GM21825 (cell line): ENCODE data around the gene FYB1.

Source experiments
- ATAC-seq: cut with Tn5 transposase; IDR thresholded peaks from one replicate; pipeline ENCODE4 v1.9.1; 2021; ENCODE audit warnings: mild to moderate bottlenecking, moderate library complexity; ENCODE audit not compliant: unreplicated experiment

The FYB1 gene

DNA sequence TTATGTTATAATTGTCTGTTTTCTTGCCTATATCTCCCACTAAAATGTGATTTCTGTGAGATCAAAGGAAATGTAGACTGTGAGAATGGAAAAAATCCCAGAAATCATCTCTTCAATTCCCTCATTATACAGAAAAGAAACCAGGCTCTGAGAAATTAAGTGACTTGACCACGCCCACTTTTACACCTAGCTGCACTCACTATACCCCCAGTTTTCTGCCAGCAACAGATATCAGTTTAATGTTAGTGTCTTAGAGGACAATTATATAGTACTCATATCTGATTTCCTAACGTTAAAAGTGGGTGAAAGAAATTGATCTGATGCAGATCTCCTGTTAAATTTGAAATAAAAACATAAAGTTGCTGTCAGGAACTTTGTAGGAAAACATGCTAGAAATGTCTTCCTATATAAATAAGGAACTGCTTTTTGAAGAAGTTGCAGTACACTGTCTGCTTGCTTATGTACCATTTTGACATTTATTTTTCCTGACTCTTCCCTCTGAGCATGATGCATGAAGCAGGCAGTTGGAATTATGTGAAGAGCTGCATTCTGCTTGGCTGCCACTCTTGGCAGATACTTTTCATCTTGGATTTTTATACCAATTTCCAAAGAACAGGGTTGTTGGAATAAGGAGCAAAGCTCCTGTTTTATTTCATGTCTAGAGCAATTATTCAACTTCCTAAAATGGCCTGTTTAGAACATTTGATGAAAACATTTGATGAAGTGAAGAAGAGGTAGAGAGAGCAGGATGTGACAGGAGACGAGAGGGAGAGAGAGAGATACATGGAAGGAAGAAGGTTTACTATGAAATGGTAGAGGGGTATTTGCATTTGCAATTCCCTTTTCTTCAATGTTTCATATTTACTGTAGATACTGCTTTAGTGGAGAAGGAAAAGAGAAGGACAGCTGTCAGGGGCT lies 87.9 kb downstream of the FYB1 start:
- ATAC-seq, result no peak

DNA sequence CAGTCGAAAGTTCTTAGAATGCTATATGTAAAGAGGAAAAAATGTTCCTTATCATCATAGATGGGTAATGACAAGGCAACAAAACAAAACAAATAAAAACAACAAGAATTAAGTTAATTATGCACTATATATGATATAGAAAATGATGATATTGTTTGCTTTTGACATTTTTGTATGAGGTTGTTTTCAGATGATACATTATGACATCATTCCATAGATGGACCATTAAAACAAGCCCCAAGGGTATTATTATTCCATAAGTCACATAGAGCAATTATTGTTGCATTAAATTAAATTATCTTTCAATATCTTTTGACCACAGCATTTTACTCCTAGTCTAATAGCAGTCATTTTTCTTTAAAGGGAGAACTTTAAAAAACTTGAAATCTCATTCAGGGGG lies 88.6 kb downstream of the FYB1 start:
- ATAC-seq, result no peak

DNA sequence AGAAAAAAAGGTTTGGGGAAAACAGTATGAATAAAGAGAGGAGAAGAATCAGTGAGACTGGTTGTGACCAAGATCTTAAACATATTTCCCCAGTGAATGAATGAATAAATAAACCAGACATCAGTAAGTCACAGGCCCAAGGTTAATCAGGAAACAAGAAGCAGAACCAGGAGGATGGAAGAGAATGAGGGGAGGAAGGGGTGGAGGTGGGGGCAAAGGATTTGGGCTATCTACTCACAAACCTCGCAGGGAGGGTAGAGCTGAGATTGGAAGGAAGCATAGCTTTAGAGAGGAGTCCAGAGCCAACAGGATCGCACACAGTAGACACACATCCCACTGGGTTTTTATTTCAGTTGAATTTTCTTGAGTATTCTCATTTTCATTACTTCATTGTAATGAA lies 97.4 kb downstream of the FYB1 start:
- ATAC-seq, result no peak

DNA sequence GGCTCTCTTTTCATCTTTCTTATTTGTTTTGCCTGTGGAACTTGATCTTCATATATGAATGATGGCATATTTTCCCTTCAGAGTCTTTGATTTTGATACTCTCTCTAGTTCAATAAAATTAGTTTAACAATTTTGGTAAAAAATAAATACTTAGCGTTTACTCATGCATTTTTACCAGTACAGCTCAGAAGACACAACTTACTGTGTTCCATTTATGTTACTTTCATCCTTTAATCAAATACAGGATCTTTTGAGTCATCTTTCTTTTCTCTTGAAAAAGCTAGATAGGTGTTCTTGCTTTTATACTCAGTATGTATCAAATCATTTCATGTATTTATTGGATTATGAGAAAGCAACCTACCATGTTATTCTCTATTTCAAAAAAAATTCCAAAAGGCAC lies 98.0 kb downstream of the FYB1 start:
- ATAC-seq, result no peak

DNA sequence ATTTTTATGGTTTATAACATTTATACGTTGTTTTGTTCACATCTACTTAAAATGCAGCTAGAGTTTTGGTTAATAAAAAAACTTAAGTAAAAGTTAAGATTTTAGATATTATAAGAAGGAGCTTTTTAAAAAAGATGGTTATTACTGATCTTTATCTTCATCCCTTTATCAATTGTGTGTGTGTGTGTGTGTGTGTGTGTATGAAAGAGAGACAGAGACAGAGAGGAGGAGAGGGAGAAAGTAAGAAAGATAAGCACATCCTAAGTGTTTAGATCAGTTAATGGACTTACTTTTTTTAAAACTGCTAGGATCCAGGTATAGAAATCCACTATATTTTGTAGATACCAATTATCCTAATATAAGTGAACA lies 99.3 kb downstream of the FYB1 start:
- ATAC-seq, result no peak

DNA sequence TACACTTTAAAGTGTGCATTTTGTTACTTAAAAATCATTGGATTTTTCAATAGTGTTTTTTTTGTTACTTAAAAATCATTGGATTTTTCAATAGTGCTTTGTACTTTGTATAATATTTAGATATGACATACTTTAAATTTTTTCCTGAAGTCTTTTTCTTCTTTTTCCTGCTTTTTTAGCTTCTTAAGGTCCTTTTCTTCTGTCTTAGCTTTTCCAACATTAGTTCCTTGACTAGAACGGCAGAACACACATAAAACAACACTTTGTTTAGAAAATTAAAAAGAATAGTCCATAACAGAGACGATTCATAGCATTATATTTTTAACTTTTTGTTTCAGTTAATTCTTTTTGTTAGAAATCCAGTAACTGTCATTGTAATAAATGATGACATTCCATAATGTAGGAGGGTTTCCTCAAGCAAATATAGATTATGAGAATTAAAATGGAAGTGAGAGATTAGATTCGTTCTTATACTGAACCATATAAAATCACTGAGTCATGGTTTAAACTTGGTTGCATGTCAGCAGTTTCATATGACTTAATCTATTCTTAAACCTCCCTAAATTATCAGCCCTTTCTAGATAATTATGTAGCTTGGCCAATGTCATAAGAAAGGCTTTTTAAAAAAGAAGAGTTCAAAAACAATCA lies 99.8 kb downstream of the FYB1 start:
- no peak for ATAC-seq

DNA sequence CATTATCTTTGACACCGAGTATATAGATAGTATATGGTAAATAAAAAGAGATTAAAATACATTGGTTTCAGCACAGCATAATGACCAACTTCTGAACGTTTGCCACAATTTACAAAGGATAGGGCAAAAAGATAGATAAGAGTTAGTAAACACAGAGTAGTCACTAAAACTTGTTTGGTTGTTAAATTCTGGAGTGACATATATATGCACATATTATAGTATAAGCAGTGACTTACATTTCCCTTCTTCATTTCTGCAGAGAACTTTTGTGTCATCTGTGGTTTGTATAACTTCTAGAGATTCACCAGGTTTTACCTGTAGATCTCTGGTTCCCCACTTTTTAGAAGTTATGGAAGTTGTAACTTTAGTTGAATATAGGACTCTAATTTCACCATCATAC lies 100.7 kb downstream of the FYB1 start:
- no peak for ATAC-seq

DNA sequence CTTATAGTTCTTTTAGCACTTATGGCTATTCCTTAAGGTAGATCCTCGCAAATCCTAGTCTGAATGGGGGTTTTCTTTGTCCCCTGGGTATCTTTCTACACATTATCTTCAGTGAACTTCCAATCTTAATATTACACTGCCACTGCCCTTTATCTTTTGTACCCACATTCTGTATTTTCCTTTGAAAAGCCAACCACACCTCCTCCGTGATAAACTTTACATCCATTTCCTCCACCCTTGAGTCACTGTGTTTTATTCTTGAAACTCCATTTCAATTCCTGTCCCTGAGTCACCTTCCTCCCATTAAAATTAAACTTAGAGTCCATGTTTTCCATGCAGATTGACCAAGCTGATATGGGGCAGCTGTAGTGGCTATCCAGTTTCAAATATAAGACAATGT lies 102.0 kb downstream of the FYB1 start:
- ATAC-seq, result no peak

DNA sequence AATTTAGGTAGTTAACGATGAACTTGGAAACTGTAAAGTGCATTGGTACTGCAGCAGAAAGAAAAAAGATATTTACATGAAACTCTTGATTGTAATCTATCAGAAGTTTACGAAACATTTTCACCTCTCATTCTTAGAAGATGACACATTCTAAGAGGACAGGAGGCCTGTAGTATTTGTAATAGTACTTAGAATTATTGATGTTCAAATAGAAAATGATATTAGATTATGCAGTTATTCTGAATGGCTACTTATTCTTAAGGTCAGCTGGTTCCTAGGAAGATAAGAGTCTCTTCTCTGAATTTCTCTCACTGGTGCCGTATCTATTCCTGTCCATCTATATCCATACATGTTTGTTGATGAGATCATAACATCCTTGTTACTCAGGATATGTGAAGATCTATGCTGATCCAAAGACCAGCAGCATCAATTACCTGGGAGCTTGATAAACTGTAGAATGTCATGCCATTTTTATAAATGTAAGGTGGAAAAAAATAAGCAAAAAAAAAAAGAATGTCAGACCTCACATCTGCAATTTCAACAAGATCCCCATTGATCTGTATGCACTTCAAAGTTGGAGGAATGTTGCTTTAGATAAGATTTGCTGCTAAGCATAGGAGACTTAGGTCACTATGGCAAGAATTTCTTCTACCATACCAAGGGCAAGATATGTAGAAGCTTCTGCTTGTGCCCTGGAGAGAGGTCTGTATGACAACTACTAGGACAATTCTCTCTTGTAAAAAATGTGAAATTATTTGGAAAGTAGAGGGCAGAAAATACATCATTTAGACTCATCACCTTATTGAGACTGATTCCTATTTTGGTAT lies 102.8 kb downstream of the FYB1 start:
- no peak for ATAC-seq

DNA sequence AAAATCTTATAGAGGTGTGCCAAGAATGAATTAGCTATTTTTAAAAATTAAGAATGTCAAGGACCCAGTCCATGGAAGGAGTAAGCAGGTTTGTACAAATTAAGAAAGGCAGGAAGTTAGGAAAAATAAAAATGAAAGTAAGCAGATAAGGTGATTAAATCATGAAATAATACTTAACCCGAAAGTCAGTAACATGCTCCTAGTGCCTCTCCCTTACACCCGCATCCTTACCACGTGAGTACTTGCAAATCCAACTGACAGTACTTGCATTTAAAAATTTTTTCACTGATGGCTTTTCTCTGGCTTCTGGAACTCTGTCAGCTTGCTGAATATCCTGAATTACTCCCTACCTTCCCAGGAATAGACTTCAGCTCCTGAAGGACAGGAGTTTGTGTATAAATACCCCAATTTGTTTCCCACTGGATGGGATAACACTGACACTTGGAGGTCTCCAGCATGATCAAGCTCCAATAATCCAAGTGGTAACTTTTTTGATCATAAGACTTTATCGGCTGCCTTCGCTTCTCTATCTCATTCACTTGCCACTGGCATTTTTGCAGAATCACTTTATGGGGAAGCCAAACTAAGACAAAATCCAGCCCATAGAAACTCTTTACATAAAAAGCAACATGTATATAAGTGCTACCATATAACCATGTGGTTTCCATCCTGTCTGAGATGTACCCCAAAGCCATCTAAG lies 103.6 kb downstream of the FYB1 start:
- ATAC-seq, result no peak

DNA sequence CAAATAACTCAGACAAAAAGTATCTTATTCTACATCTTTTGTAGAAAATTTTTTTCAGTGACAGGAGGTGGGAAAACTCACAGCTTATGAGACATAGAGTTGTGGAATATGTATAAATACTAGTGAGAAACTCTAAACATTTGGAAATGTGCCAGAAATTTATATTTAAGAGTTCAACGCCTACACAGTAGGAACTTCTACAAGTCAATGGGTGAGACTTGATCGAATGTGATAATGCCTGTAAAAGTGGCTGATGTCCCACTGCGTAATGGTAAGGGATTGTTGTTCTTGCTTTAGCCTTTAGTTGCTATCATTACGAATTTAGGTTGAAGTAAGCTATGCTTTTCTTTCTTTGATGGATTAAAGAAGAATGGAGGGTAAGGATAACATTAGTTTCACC lies 105.2 kb downstream of the FYB1 start:
- ATAC-seq, result no peak

DNA sequence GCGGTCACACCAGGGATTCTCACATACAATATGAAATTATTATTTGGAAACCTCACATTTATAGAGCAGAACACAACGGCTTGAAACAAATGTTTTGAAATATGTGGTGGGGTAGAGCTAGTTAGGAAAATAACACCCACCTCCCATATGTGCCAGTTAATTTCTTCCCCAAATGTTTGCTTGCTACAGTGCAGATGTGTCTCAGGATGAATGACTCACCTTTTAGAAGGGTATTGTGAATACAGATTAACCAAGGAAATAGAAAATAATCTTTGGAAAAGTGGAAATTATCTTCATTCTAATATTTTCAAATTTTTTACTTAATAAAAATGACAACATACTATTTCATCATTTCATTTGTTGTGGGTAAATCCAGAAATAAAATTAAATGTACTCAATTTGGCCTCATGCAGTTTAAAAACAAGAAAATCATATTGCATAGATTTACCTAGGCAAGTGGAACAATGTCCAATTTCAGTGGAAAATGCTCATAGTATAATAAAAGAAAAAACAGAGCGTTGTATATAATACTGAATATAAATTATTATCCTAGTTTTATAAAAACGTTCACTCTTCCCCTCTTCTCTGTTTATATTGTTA lies 105.9 kb downstream of the FYB1 start:
- ATAC-seq, result no peak

DNA sequence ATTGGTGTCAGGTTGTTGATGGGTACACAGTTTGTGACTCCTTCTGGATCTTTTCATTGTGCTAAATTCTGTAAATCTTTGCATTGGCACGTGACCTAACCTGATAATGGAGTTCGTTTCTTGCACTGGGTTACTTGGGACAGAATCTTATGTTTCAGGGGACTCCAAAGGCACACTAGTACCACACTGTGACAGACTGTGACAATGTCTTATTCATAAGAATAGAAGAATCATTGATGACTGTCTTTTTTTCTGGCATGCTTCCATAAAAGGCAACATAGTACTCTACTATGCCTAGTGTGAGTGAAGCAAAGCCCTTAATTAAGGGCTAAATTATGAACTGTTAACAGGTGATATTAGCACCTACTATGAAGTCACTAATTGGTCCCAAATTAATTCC lies 109.8 kb downstream of the FYB1 start:
- no peak for ATAC-seq

DNA sequence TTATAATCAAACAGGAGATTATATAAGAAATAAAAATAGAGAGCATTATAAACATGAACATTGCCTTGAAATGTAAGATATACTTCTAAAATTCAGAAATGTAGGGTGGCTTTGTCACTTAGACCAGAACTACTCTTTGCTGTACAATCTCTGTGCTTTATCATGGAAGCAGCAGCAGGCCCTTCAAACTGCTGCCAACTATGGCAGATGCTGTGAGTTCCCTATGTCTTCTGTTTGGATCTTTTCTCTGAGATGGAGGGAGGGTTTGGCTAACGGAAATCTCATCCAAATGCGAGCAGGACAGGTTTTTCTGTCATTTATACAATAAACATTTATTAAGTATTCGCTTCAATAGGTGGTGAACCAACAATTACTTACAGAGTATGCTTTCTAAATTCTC lies 110.4 kb downstream of the FYB1 start:
- ATAC-seq, result no peak

DNA sequence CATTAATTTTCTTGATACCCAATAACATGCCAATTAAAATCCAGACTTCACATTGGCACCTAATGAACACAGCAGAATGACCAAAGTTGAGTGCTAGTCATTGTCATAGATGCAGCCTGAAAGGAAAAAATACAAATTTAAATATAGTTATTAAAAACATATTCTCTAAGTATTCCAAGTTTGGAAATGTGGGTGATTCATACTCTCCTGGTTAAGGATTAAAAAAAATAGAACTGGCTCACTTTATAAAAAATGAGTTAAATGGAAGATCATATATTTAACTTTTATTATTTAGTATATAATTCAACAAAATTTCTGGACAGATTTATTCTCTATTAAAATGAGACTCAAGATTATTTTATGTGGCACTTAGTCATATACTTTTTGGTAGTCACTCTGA lies 112.0 kb downstream of the FYB1 start:
- no peak for ATAC-seq

DNA sequence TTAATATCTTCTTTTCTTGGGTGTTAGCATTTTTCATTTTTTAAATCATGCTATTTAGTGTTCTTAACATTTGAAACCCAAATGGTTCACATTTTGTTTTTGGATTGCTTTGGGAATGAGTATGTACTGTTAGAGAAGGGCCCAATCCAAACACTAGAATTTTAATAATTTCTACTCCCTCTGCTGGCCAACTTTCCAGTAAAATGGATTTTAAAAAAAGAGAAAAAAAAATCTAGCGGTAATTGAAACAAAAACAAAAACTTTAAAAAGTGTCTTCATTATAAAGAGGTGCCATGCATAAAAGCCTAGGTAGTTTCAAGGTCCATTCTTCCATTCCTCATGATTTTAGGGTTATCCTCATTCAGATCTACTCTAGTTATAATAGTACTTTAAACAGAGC lies 113.0 kb downstream of the FYB1 start:
- no peak for ATAC-seq

DNA sequence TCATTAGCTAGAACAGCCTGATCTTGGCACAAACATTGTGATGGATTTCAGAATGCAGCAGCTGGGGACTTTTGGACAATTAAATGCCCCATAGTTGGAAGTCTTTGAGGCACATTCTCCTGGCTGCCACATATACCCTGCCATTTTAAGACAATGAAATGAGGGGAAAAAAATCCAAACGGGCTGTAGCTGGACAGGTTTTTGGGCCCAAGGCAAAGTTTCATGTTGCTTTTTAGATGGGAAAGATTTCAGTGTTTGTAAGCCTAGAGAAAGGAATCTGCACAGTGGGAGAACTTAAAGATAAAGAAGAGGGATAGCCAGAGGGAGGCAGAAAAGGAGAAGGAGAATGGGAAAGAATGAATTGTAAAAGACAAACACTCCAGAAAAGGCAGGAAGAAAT lies 115.1 kb downstream of the FYB1 start:
- no peak for ATAC-seq

DNA sequence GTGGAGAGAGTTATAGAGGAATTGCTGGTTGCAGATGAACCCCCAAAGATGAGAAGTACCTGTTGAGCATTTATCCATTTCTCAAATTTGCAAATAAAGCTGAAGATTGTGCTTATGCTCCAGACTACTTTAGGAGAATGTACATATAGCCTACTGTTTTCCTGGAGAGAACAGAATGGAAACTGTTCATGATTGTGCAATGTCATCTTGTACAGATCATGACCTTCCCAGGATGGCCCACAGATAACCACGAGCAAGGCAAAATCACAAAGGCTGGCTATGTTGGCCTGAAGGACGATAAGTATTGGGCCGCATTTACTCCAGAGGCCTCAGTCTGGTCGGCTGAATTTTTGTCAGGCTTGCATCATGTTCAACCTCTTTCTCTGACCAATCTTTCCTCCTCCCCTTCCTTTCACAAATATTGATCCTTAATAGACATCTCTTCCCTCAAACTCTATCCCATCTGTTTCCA lies 116.6 kb downstream of the FYB1 start:
- ATAC-seq, result no peak

DNA sequence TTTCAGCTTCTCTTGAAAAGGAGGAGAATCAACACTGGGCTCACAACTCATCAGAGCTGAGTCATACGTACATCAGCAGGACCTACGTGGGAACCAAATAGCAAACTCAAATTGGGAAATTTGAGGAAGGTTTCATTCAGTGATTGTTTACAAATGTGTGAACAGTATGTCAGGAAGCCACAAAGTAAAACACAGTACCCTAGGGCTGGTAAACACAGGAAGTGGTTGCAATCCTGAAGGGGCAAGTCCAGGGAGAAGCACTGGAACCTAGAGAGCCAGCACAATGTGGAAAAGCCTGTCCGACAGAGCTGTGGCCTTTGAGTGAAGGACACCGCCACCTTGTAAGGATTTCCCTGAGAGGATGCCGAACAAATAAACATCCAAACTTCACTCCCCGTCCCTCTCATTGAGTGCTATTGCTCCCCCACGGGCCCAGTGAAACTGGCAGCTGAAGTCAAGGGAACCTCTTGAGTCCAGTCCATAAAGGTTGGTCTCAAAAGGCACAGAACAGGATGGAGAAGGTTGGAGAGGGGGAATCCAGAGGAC lies 118.4 kb downstream of the FYB1 start:
- no peak for ATAC-seq

DNA sequence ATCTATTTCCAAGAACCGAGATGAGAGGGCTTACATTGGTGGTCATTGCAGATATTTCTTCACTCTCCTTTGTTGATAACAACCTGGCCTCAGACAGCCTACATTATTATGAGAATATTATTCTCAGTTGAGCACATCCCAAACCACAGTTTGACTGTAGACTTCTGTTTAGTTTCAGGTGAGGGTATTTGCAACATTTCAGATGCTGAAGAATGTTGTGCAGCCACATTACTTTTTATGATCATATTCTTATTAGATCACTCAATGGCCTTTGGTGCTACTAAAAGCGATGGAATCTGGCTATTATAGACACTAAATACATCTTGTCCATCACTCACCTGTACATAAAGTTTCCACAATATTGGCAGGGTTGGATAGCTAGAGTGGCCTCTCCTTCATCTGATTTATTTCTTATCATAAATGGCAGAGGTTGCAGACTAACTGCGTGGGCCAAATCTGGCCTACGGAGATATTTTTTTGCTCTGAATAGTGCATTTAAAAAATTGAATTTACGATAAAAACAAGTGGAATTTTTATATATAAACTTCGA lies 119.0 kb downstream of the FYB1 start:
- no peak for ATAC-seq
